MM.1S (cell line): Measurements from ENCODE around the gene DDX27.
A peak's percentile ranks its signal among the peaks of the same experiment; 100 is the strongest.

Experiments used
- DNase-seq: peaks from one replicate; pipeline ENCODE4 v3.0.0-alpha.2; 2015
- H2AFZ ChIP-seq: fragments of 300-600 bp; sonication (generic); 2 replicates; pipeline ENCODE4 v1.6.0; 2016; ENCODE audit warnings: antibody characterized with exemption, low read length
- H3F3A ChIP-seq: fragments of 300-600 bp; sonication (generic); 2 replicates; pipeline ENCODE4 v1.6.1; 2016; ENCODE audit warnings: mild to moderate bottlenecking, antibody characterized with exemption, low read length, moderate library complexity, mixed read lengths; ENCODE audit not compliant: insufficient read depth
- H3K27ac ChIP-seq: fragments of 300-600 bp; sonication (generic); 2 replicates; pipeline ENCODE4 v1.5.1; 2016; ENCODE audit warnings: mild to moderate bottlenecking, low read length
- H3K27me3 ChIP-seq: fragments of 300-600 bp; sonication (generic); replicated peaks from 2 replicates; pipeline ENCODE4 v1.6.0; 2016; ENCODE audit warnings: low read length; ENCODE audit not compliant: insufficient read depth
- H3K36me3 ChIP-seq: fragments of 300-600 bp; sonication (generic); replicated peaks from 2 replicates; pipeline ENCODE4 v1.6.1; 2016; ENCODE audit warnings: mild to moderate bottlenecking, low read length, mixed read lengths; ENCODE audit not compliant: insufficient read depth
- H3K4me1 ChIP-seq: fragments of 300-600 bp; sonication (generic); 2 replicates; pipeline ENCODE4 v1.6.1; 2016; ENCODE audit warnings: low read length, mixed read lengths
- H3K4me2 ChIP-seq: fragments of 300-600 bp; sonication (generic); 2 replicates; pipeline ENCODE4 v1.6.0; 2016; ENCODE audit warnings: low read depth, low read length
- H3K4me3 ChIP-seq: fragments of 300-600 bp; sonication (generic); 2 replicates; pipeline ENCODE4 v1.5.1; 2016; ENCODE audit warnings: low read length, mixed read lengths
- H3K79me2 ChIP-seq: fragments of 300-600 bp; sonication (generic); 2 replicates; pipeline ENCODE4 v1.6.1; 2016; ENCODE audit warnings: mixed run types, low read length, mixed read lengths
- H3K9ac ChIP-seq: fragments of 300-600 bp; sonication (generic); 2 replicates; pipeline ENCODE4 v1.6.1; 2016; ENCODE audit warnings: low read length, mixed read lengths
- H3K9me2 ChIP-seq: fragments of 300-600 bp; sonication (generic); replicated peaks from 2 replicates; pipeline ENCODE4 v1.6.1; 2016; ENCODE audit warnings: mild to moderate bottlenecking, low read length, mixed read lengths; ENCODE audit not compliant: insufficient read depth
- H3K9me3 ChIP-seq: fragments of 300-600 bp; sonication (generic); replicated peaks from 2 replicates; pipeline ENCODE4 v1.6.1; 2016; ENCODE audit warnings: mild to moderate bottlenecking, low read length, mixed read lengths; ENCODE audit not compliant: insufficient read depth
- H4K20me1 ChIP-seq: fragments of 300-600 bp; sonication (generic); 2 replicates; pipeline ENCODE4 v1.6.1; 2016; ENCODE audit warnings: mild to moderate bottlenecking, low read length, moderate library complexity, mixed read lengths; ENCODE audit not compliant: insufficient read depth
- CTCF ChIP-seq: fragments of 300-600 bp; sonication (generic); IDR thresholded peaks from 2 replicates; pipeline ENCODE4 v1.5.1; 2016; ENCODE audit warnings: antibody characterized with exemption, low read length, mixed read lengths
- EZH2 ChIP-seq: fragments of 300-600 bp; sonication (generic); optimal IDR thresholded peaks from 2 replicates; pipeline ENCODE3; 2017; ENCODE audit warnings: low read depth, mild to moderate bottlenecking, antibody characterized with exemption, low read length, mixed read lengths
- EZH2phosphoT487 ChIP-seq: fragments of 300-600 bp; sonication (generic); IDR thresholded peaks from 2 replicates; pipeline ENCODE4 v1.6.1; 2018; ENCODE audit warnings: antibody characterized with exemption, low read length

Gene DDX27

GRCh38 chr20:49219091-49219923 lies at the start of gene DDX27:
Gene DDX27, plus strand, starts transcription at chr20:49219416. Its CDS starts 33 bp downstream, at chr20:49219449.
- Histone ChIP-seq H3K9me3 (no peaks in the 10 kb centered on the region), H3K4me3 (peak within 1 kb of the TSS; percentile 99), H3K36me3 (no peaks in the 10 kb centered on the region; the same call in 1 of the 2 replicates), H3K9me2 (no peaks in the 10 kb centered on the region), H4K20me1 (no peaks in the 10 kb centered on the region), H3K4me2 (peak within 1 kb of the TSS; percentile 91), H3K79me2 (peaks cover 17% of the 10 kb centered on the region), H3K27ac (peak within 1 kb of the TSS; percentile 68), H3F3A (no peaks in the 10 kb centered on the region), H3K27me3 (no peaks in the 10 kb centered on the region), H3K9ac (peak within 1 kb of the TSS; percentile 89), H2AFZ (peak within 1 kb of the TSS; percentile 98), H3K4me1 (peaks cover 5% of the 10 kb centered on the region; the same call in 1 of the 2 replicates)
- DNase-seq, result peak; percentile 99
- no peak for TF ChIP-seq EZH2
- TF ChIP-seq EZH2phosphoT487, result no peak
- no peak for TF ChIP-seq CTCF

GRCh38 chr20:49169547-49169946 lies 49.7 kb upstream of the DDX27 start:
- Histone ChIP-seq H3F3A (peaks cover 19% of the 10 kb centered on the region), H3K27me3 (no peaks in the 10 kb centered on the region), H3K9ac (no peak overlapping the region), H3K79me2 (peaks cover 88% of the 10 kb centered on the region), H3K27ac (no peak overlapping the region), H2AFZ (no peak overlapping the region), H3K4me1 (peaks cover 36% of the 10 kb centered on the region), H3K4me2 (no peak overlapping the region), H3K4me3 (no peak overlapping the region), H3K9me2 (no peaks in the 10 kb centered on the region), H3K36me3 (peaks cover 2% of the 10 kb centered on the region; the same call in 1 of the 2 replicates), H3K9me3 (no peaks in the 10 kb centered on the region), H4K20me1 (no peaks in the 10 kb centered on the region; the same call in 1 of the 2 replicates)
- TF ChIP-seq CTCF (no peak), EZH2phosphoT487 (no peak), EZH2 (no peak)
- DNase-seq, result no peak

- no peak for DNase-seq
- H3K79me2 ChIP-seq, result peaks cover 87% of the 10 kb centered on the region
- no peak overlapping the region for H2AFZ ChIP-seq
- no peaks in the 10 kb centered on the region for H3K9me2 ChIP-seq
- TF ChIP-seq CTCF, result no peak
- no peak for TF ChIP-seq EZH2phosphoT487
- no peak for TF ChIP-seq EZH2
- no peaks in the 10 kb centered on the region for H3K27me3 ChIP-seq
- H3K36me3 ChIP-seq, result peaks cover 2% of the 10 kb centered on the region; the same call in 1 of the 2 replicates
- H3K9me3 ChIP-seq, result no peaks in the 10 kb centered on the region
- H4K20me1 ChIP-seq, result no peaks in the 10 kb centered on the region; the same call in 1 of the 2 replicates
- H3K27ac ChIP-seq, result no peak overlapping the region
- H3F3A ChIP-seq, result peaks cover 19% of the 10 kb centered on the region
- no peak overlapping the region for H3K4me2 ChIP-seq
- no peak overlapping the region for H3K4me3 ChIP-seq
- no peak overlapping the region for H3K9ac ChIP-seq
- peaks cover 33% of the 10 kb centered on the region for H3K4me1 ChIP-seq
Measured at GRCh38 chr20:49170714-49171113, 48.5 kb upstream of the DDX27 start.
